ENCODE measurements around the gene TDRD7.

The TDRD7 gene

DNA sequence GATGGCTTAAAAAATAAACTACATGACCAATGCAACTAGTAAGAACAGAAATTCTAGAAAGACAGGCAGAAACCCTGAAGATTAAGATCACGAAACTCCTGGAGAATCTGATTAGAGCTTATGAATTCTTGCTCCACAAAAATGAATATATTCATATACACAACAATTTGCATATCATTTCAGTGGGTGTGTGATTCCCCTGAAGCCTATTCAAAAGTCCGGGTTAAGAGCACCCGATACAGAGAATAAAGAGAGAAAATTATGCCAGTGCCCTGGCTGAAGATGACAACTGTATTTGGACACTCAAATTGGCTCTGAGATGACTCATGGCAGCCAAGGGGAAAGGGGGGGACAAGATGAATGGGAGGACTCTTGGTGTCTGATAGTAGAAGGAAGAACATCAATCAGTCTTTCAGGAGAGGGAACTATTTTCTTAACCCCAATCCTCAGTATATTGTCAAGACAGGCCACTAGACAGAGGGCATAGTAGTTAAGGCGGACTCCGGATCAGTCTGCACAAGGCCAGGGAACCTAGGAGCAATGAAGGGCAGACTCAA is 95.6 kb downstream of the TDRD7 start (continued):
- TF ChIP-seq YY2 (tag by site-specific recombination; IDR thresholded peaks at IDR 0.05): no peak
- TF ChIP-seq ZNF292 (tag by site-specific recombination; IDR thresholded peaks at IDR 0.05; ENCODE audit: borderline replicate concordance, low read depth): no peak
- no peak for TF ChIP-seq GLI4 (tag by site-specific recombination; IDR thresholded peaks at IDR 0.05)
- TF ChIP-seq ZNF2 (tag by site-specific recombination; IDR thresholded peaks at IDR 0.05): no peak
- no peak for TF ChIP-seq SP7 (tag by site-specific recombination; IDR thresholded peaks at IDR 0.05)
- TF ChIP-seq TRIM28 (IDR thresholded peaks at IDR 0.05; ENCODE audit: borderline replicate concordance, low read length): no peak
- no peak for TF ChIP-seq ZNF629 (tag by site-specific recombination; IDR thresholded peaks at IDR 0.05)

DNA sequence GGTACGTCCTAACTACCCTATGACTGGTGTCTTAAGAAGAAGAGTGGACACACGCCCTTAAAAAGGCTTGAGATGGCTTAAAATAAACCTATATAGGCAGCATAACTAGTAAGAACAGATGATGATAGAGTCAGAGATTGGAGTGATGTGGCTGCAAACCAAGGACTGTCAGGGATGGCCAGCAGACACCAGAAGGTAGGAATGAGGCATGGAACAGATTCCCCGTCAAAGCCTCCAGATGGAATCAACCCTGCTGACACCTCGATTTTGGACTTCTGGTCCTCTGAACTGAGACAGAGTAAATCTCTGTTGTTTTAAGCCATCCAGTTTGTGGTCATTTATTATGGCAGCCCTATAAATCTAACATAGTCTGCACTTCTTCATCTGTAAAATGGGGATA is 97.0 kb downstream of the TDRD7 start:
- Histone ChIP-seq H3K9me3 (ENCODE audit: control insufficient read depth, insufficient read depth, low read depth, low read length) (no peaks in the 10 kb centered on the region), H3K4me1 (ENCODE audit: control insufficient read depth, insufficient read depth, low read length) (peaks cover 3% of the 10 kb centered on the region; the same call in 1 of the 2 replicates), H3K4me3 (ENCODE audit: low read depth, low read length) (no peak overlapping the region), H3K27ac (ENCODE audit: extremely low read depth, low read depth, low read length) (no peak overlapping the region), H3K36me3 (ENCODE audit: control insufficient read depth in 2 of 2, insufficient read depth in 1 of 2, low read length in 2 of 2) (peaks cover 0 to 7% of the 10 kb centered on the region in 2 experiments; a peak in 1 of 3 replicates)
- POLR2A ChIA-PET: no interaction called here
- TF ChIP-seq, protein P1, sequence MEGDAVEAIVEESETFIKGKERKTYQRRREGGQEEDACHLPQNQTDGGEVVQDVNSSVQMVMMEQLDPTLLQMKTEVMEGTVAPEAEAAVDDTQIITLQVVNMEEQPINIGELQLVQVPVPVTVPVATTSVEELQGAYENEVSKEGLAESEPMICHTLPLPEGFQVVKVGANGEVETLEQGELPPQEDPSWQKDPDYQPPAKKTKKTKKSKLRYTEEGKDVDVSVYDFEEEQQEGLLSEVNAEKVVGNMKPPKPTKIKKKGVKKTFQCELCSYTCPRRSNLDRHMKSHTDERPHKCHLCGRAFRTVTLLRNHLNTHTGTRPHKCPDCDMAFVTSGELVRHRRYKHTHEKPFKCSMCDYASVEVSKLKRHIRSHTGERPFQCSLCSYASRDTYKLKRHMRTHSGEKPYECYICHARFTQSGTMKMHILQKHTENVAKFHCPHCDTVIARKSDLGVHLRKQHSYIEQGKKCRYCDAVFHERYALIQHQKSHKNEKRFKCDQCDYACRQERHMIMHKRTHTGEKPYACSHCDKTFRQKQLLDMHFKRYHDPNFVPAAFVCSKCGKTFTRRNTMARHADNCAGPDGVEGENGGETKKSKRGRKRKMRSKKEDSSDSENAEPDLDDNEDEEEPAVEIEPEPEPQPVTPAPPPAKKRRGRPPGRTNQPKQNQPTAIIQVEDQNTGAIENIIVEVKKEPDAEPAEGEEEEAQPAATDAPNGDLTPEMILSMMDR (tag by site-specific recombination; IDR thresholded peaks at IDR 0.05): no peak
- TF ChIP-seq ZNF266 (tag by site-specific recombination; IDR thresholded peaks at IDR 0.05; ENCODE audit: low read depth): no peak
- TF ChIP-seq, protein P2, sequence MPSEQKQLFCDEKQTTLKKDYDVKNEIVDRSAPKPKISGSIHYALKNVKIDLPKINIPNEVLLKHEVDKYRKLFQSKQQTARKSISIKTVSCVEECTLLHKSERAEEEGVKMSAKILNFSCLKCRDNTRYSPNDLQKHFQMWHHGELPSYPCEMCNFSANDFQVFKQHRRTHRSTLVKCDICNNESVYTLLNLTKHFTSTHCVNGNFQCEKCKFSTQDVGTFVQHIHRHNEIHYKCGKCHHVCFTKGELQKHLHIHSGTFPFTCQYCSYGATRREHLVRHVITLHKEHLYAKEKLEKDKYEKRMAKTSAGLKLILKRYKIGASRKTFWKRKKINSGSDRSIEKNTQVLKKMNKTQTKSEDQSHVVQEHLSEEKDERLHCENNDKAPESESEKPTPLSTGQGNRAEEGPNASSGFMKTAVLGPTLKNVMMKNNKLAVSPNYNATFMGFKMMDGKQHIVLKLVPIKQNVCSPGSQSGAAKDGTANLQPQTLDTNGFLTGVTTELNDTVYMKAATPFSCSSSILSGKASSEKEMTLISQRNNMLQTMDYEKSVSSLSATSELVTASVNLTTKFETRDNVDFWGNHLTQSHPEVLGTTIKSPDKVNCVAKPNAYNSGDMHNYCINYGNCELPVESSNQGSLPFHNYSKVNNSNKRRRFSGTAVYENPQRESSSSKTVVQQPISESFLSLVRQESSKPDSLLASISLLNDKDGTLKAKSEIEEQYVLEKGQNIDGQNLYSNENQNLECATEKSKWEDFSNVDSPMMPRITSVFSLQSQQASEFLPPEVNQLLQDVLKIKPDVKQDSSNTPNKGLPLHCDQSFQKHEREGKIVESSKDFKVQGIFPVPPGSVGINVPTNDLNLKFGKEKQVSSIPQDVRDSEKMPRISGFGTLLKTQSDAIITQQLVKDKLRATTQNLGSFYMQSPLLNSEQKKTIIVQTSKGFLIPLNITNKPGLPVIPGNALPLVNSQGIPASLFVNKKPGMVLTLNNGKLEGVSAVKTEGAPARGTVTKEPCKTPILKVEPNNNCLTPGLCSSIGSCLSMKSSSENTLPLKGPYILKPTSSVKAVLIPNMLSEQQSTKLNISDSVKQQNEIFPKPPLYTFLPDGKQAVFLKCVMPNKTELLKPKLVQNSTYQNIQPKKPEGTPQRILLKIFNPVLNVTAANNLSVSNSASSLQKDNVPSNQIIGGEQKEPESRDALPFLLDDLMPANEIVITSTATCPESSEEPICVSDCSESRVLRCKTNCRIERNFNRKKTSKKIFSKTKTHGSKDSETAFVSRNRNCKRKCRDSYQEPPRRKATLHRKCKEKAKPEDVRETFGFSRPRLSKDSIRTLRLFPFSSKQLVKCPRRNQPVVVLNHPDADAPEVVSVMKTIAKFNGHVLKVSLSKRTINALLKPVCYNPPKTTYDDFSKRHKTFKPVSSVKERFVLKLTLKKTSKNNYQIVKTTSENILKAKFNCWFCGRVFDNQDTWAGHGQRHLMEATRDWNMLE (tag by site-specific recombination; conservative IDR thresholded peaks at IDR 0.05; ENCODE audit: low read depth): no peak
- TF ChIP-seq ZNF549 (tag by site-specific recombination; IDR thresholded peaks at IDR 0.05): no peak
- TF ChIP-seq ZNF544 (tag by site-specific recombination; IDR thresholded peaks at IDR 0.05): no peak
- TF ChIP-seq, protein P3, sequence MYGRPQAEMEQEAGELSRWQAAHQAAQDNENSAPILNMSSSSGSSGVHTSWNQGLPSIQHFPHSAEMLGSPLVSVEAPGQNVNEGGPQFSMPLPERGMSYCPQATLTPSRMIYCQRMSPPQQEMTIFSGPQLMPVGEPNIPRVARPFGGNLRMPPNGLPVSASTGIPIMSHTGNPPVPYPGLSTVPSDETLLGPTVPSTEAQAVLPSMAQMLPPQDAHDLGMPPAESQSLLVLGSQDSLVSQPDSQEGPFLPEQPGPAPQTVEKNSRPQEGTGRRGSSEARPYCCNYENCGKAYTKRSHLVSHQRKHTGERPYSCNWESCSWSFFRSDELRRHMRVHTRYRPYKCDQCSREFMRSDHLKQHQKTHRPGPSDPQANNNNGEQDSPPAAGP (tag by site-specific recombination; IDR thresholded peaks at IDR 0.05): no peak
- no peak for TF ChIP-seq ZNF157 (tag by site-specific recombination; IDR thresholded peaks at IDR 0.05)
- TF ChIP-seq, protein P4, sequence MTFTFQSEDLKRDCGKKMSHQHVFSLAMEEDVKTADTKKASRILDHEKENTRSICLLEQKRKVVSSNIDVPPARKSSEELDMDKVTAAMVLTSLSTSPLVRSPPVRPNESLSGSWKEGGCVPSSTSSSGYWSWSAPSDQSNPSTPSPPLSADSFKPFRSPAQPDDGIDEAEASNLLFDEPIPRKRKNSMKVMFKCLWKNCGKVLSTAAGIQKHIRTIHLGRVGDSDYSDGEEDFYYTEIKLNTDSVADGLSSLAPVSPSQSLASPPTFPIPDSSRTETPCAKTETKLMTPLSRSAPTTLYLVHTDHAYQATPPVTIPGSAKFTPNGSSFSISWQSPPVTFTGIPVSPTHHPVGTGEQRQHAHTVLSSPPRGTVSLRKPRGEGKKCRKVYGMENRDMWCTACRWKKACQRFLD (tag by site-specific recombination; IDR thresholded peaks at IDR 0.05): no peak
- no peak for TF ChIP-seq ZNF621 (tag by site-specific recombination; IDR thresholded peaks at IDR 0.05)
- no peak for TF ChIP-seq ZNF791 (tag by site-specific recombination; IDR thresholded peaks at IDR 0.05)
- no peak for TF ChIP-seq ZNF426 (tag by site-specific recombination; IDR thresholded peaks at IDR 0.05)
- TF ChIP-seq SCRT2 (tag by site-specific recombination; IDR thresholded peaks at IDR 0.05): no peak
- no peak for TF ChIP-seq ZNF341 (tag by site-specific recombination; IDR thresholded peaks at IDR 0.05; ENCODE audit: low read depth)
- no peak for TF ChIP-seq ZFHX2 (tag by site-specific recombination; conservative IDR thresholded peaks at IDR 0.05)
- no peak for TF ChIP-seq ZFP3 (tag by site-specific recombination; IDR thresholded peaks at IDR 0.05; ENCODE audit: low read depth)
- CTCF ChIA-PET: interaction anchor here (0.6 to 1.0 kb wide), 2 partner anchors 93 to 98 kb away, joined by 3 read pairs; no protein-coding TSS in a partner anchor

All from HEK293 (cell line).